Measurements from ENCODE around the gene SAMD9L. TPM values are rescaled to one million over a fixed set of nuclear protein-coding genes. Genes with fewer than 3 reads are reported as not detected.

The SAMD9L gene
- total RNA-seq, 1 donor from 2014 or later: 6.4 TPM

Other genes with a start within 250 kb of the SAMD9L start
- 12.8 TPM for gene SAMD9, start 30.4 kb downstream of the SAMD9L start, total RNA-seq
- gene HEPACAM2, start 78.1 kb upstream of the SAMD9L start, total RNA-seq: 1.2 TPM
- 21.0 TPM for gene VPS50, start 84.0 kb upstream of the SAMD9L start, total RNA-seq